GF-D8 (cell line): Measurements from ENCODE around the gene AFAP1.

Experiments
- DNase-seq: peaks from one replicate; lab custom pipeline; 2025; lab: John Stamatoyannopoulos, UW

The AFAP1 gene

GRCh38 chr4:7714738-7715137, 224.9 kb downstream of the AFAP1 start:
- DNase-seq, result no peak

- no peak for DNase-seq
These were observed 225.5 kb downstream of the AFAP1 start for GRCh38 chr4:7714176-7714575.

GRCh38 chr4:7713757-7714156, 225.9 kb downstream of the AFAP1 start:
- DNase-seq, result no peak

GRCh38 chr4:7712021-7712671, 227.5 kb downstream of the AFAP1 start:
- no peak for DNase-seq

- DNase-seq, result no peak
These were observed 228.2 kb downstream of the AFAP1 start for GRCh38 chr4:7711307-7711963.

GRCh38 chr4:7710576-7711306, 228.9 kb downstream of the AFAP1 start:
- no peak for DNase-seq

- no peak for DNase-seq
These were observed 229.5 kb downstream of the AFAP1 start for GRCh38 chr4:7710126-7710525.

GRCh38 chr4:7709431-7709830, 230.2 kb downstream of the AFAP1 start:
- no peak for DNase-seq

- DNase-seq, result no peak
These were observed 230.7 kb downstream of the AFAP1 start for GRCh38 chr4:7708981-7709380.
